ENCODE measurements around the gene POU3F1.

POU3F1 gene

GRCh38 chr1:38075191-38075590, 28.6 kb upstream of the POU3F1 start:
- H3K4me3 ChIP-seq (replicated peaks in 1 of 2; ENCODE audit: low read depth in 2 of 2, low read length in 2 of 2), result no peak overlapping the region
- TF ChIP-seq CTCF (IDR thresholded peaks at IDR 0.05; ENCODE audit: low read depth, low read length), result no peak
- no peak for DNase-seq (ENCODE audit: low read depth in 2 of 2)

- no peak for TF ChIP-seq CTCF (IDR thresholded peaks at IDR 0.05; ENCODE audit: low read depth, low read length)
- DNase-seq (ENCODE audit: low read depth in 2 of 2), result no peak
- no peak overlapping the region for H3K4me3 ChIP-seq (replicated peaks in 1 of 2; ENCODE audit: low read depth in 2 of 2, low read length in 2 of 2)
Observed at GRCh38 chr1:38074302-38074677, 27.7 kb upstream of the POU3F1 start.

- H3K4me3 ChIP-seq (replicated peaks in 1 of 2; ENCODE audit: low read depth in 2 of 2, low read length in 2 of 2), result no peak overlapping the region
- no peak for TF ChIP-seq CTCF (IDR thresholded peaks at IDR 0.05; ENCODE audit: low read depth, low read length)
- DNase-seq (ENCODE audit: low read depth in 2 of 2), result no peak
Observed at GRCh38 chr1:38073534-38074301, 27.1 kb upstream of the POU3F1 start.

DNA sequence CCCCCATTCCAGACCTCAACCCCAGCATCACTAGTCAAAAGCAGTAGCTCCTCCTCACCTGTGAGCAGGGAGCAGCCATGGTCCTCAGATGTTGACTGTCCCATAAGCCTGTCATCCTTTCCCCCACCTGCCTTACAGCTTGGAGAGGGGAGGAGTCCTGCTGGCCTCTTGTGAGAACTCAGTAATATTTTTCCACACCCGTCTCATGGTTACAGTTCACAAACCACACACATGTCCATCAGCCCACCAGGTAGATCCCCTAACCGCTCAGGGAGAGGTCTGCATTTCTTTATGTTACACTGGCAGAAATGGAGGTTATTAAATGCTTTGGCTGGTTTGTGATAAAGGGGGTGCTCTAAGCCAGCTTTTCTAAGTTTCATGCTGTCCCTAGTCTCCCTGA, 26.3 kb upstream of the POU3F1 start:
- H3K4me3 ChIP-seq (replicated peaks in 1 of 2; ENCODE audit: low read depth in 2 of 2, low read length in 2 of 2), result no peak overlapping the region
- no peak for DNase-seq (ENCODE audit: low read depth in 2 of 2)
- TF ChIP-seq CTCF (IDR thresholded peaks at IDR 0.05; ENCODE audit: low read depth, low read length), result no peak

GRCh38 chr1:38071312-38072256, 25.0 kb upstream of the POU3F1 start:
- no peak overlapping the region for H3K4me3 ChIP-seq (replicated peaks in 1 of 2; ENCODE audit: low read depth in 2 of 2, low read length in 2 of 2)
- TF ChIP-seq CTCF (IDR thresholded peaks at IDR 0.05; ENCODE audit: low read depth, low read length), result peak; percentile 50
- peak; percentile 61 to 63 for DNase-seq (ENCODE audit: low read depth in 2 of 2)

GRCh38 chr1:38068980-38069340, 22.4 kb upstream of the POU3F1 start:
- DNase-seq (ENCODE audit: low read depth in 2 of 2), result no peak

More at GRCh38 chr1:38068980-38069340, 22.4 kb upstream of the POU3F1 start:
- TF ChIP-seq CTCF (IDR thresholded peaks at IDR 0.05; ENCODE audit: low read depth, low read length), result no peak
- no peak overlapping the region for H3K4me3 ChIP-seq (replicated peaks in 1 of 2; ENCODE audit: low read depth in 2 of 2, low read length in 2 of 2)
